ENCODE measurements around the gene PPIH.

DNA sequence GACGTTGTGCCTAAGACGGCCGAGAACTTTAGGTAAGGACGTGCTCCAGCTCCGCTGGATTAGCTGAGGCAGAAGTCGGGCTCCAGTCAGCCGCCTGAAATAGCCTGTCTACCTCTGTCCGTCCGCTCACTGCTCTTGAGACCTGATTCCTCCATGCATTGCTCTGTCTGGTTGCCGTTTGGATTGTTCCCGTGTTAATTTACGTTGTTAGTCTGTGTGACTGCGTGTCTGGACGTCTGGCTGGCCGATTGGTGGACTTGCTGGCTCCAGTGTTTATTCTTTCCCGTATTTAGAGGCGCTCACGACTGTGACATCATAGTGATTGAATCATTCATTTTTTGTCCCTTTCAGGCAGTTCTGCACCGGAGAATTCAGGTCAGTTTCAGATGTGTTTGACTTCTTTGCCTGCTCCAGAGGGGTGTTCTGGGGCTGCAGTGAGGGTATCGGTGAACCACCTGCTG is 684 bp downstream of the PPIH start:
- TF ChIP-seq CTCF (IDR thresholded peaks at IDR 0.05) (no peak), POLR2AphosphoS5 (IDR thresholded peaks at IDR 0.05; ENCODE audit: insufficient read depth in 1 of 2, low read depth in 1 of 2) (no peak), POLR2A (IDR thresholded peaks at IDR 0.05) (no peak)

All from vagina (tissue), 2 donors.